OCI-LY3 (cell line): ENCODE measurements around the gene SNX33.
A peak's percentile ranks its signal among the peaks of the same experiment; 100 is the strongest.
"Not testable (repeated sequence)": the region's sequence is repeated elsewhere in the genome, so short reads cannot be mapped to it uniquely, and the experiment has no call there.

Source experiments
- H2AFZ ChIP-seq: fragments of 200-600, 300-600 bp; shearing (Covaris generic); 2 replicates; pipeline ENCODE4 v1.6.0; 2014; ENCODE audit warnings: antibody characterized with exemption, low read depth, low read length
- H3K27ac ChIP-seq: fragments of 200-600, 300-600 bp; sonication (generic); 2 replicates; pipeline ENCODE4 v1.5.1; 2014; ENCODE audit warnings: mild to moderate bottlenecking, low read length, moderate library complexity, mixed read lengths
- H3K27me3 ChIP-seq: fragments of 200-600, 300-600 bp; sonication (generic); 2 replicates; pipeline ENCODE4 v1.6.1; 2014; ENCODE audit warnings: low read depth, low read length, mixed read lengths
- H3K36me3 ChIP-seq: fragments of 200-600, 300-600 bp; sonication (generic); replicated peaks from 2 replicates; pipeline ENCODE3; 2014; ENCODE audit warnings: low read depth, low read length, mixed read lengths
- H3K4me1 ChIP-seq: fragments of 300-600, 200-600 bp; sonication (generic); 2 replicates; pipeline ENCODE4 v1.6.1; 2014; ENCODE audit warnings: low read length, mixed read lengths
- H3K4me2 ChIP-seq: fragments of 200-600, 300-600 bp; sonication (generic); 2 replicates; pipeline ENCODE4 v1.6.1; 2014; ENCODE audit warnings: low read length, mixed read lengths
- H3K4me3 ChIP-seq: fragments of 300-600, 200-600 bp; sonication (generic); 2 replicates; pipeline ENCODE4 v1.5.1; 2014; ENCODE audit warnings: antibody characterized with exemption, mild to moderate bottlenecking, low read length, moderate library complexity
- H3K79me2 ChIP-seq: fragments of 300-600, 200-600 bp; shearing (Covaris generic); 2 replicates; pipeline ENCODE4 v1.6.1; 2014; ENCODE audit warnings: mild to moderate bottlenecking, low read length, mixed read lengths
- H3K9ac ChIP-seq: fragments of 300-600, 200-600 bp; shearing (Covaris generic); 2 replicates; pipeline ENCODE4 v1.6.0; 2014; ENCODE audit warnings: mild to moderate bottlenecking, low read length, moderate library complexity
- H3K9me3 ChIP-seq: fragments of 200-600, 300-600 bp; shearing (Covaris generic); 2 replicates; pipeline ENCODE4 v1.6.1; 2014; ENCODE audit warnings: low read length, mixed read lengths; ENCODE audit not compliant: insufficient read depth
- H4K20me1 ChIP-seq: fragments of 200-600, 300-600 bp; sonication (generic); 2 replicates; pipeline ENCODE4 v1.6.1; 2016; ENCODE audit warnings: low read length, mixed read lengths; ENCODE audit not compliant: insufficient read depth
- EZH2phosphoT487 ChIP-seq: fragments of 200-600 bp; shearing (Covaris generic); IDR thresholded peaks from 2 replicates; pipeline ENCODE4 v1.6.1; 2018; ENCODE audit warnings: antibody characterized with exemption, mixed run types, low read depth
- TF ChIP-seq, protein P1 (sequence below): fragments of 200-600, 300-600 bp; sonication (generic); IDR thresholded peaks from 2 replicates; pipeline ENCODE4 v1.5.1; 2014; ENCODE audit warnings: antibody characterized with exemption, low read length, low read depth

The SNX33 gene

GRCh38 chr15:75686212-75686642, 38.5 kb downstream of the SNX33 start:
- not testable (repeated sequence) for H3K79me2 ChIP-seq, H3K36me3 ChIP-seq, H3K9ac ChIP-seq, H3K9me3 ChIP-seq, H3K4me2 ChIP-seq, H3K27me3 ChIP-seq, H3K4me1 ChIP-seq, H3K4me3 ChIP-seq, H2AFZ ChIP-seq, H4K20me1 ChIP-seq
- peak overlapping the region; percentile 63 for H3K27ac ChIP-seq
- TF ChIP-seq, protein P1, sequence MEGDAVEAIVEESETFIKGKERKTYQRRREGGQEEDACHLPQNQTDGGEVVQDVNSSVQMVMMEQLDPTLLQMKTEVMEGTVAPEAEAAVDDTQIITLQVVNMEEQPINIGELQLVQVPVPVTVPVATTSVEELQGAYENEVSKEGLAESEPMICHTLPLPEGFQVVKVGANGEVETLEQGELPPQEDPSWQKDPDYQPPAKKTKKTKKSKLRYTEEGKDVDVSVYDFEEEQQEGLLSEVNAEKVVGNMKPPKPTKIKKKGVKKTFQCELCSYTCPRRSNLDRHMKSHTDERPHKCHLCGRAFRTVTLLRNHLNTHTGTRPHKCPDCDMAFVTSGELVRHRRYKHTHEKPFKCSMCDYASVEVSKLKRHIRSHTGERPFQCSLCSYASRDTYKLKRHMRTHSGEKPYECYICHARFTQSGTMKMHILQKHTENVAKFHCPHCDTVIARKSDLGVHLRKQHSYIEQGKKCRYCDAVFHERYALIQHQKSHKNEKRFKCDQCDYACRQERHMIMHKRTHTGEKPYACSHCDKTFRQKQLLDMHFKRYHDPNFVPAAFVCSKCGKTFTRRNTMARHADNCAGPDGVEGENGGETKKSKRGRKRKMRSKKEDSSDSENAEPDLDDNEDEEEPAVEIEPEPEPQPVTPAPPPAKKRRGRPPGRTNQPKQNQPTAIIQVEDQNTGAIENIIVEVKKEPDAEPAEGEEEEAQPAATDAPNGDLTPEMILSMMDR: peak; percentile 51

GRCh38 chr15:75687486-75688277, 40.0 kb downstream of the SNX33 start:
- no peak overlapping the region for H3K4me2 ChIP-seq
- TF ChIP-seq, protein P1: no peak
- TF ChIP-seq EZH2phosphoT487: no peak
- H2AFZ ChIP-seq: no peak overlapping the region
- H3K4me3 ChIP-seq: no peak overlapping the region
- H3K4me1 ChIP-seq: peaks cover 8% of the 10 kb centered on the region
- H3K79me2 ChIP-seq: no peaks in the 10 kb centered on the region
- no peak overlapping the region for H3K27ac ChIP-seq
- H3K9ac ChIP-seq: no peak overlapping the region
- H3K36me3 ChIP-seq: no peaks in the 10 kb centered on the region
- H4K20me1 ChIP-seq: no peaks in the 10 kb centered on the region
- H3K9me3 ChIP-seq: no peaks in the 10 kb centered on the region
- H3K27me3 ChIP-seq: no peaks in the 10 kb centered on the region

GRCh38 chr15:75688278-75688557, 40.5 kb downstream of the SNX33 start:
- Histone ChIP-seq H3K9me3 (no peaks in the 10 kb centered on the region), H3K4me1 (peaks cover 8% of the 10 kb centered on the region), H3K27ac (no peak overlapping the region), H3K9ac (no peak overlapping the region), H3K4me3 (no peak overlapping the region), H2AFZ (no peak overlapping the region), H3K36me3 (no peaks in the 10 kb centered on the region), H3K4me2 (no peak overlapping the region), H3K27me3 (no peaks in the 10 kb centered on the region), H4K20me1 (no peaks in the 10 kb centered on the region), H3K79me2 (no peaks in the 10 kb centered on the region)
- TF ChIP-seq EZH2phosphoT487: no peak
- TF ChIP-seq, protein P1: no peak

GRCh38 chr15:75688831-75689230, 41.1 kb downstream of the SNX33 start:
- no peaks in the 10 kb centered on the region for H3K36me3 ChIP-seq
- no peaks in the 10 kb centered on the region for H4K20me1 ChIP-seq
- no peak overlapping the region for H2AFZ ChIP-seq
- H3K4me3 ChIP-seq: no peak overlapping the region
- H3K4me1 ChIP-seq: peaks cover 5% of the 10 kb centered on the region
- H3K79me2 ChIP-seq: no peaks in the 10 kb centered on the region
- no peak overlapping the region for H3K27ac ChIP-seq
- TF ChIP-seq, protein P1: no peak
- no peak for TF ChIP-seq EZH2phosphoT487
- H3K4me2 ChIP-seq: no peak overlapping the region
- no peak overlapping the region for H3K9ac ChIP-seq
- no peaks in the 10 kb centered on the region for H3K27me3 ChIP-seq
- no peaks in the 10 kb centered on the region for H3K9me3 ChIP-seq

GRCh38 chr15:75689429-75689828, 41.7 kb downstream of the SNX33 start:
- H3K9me3 ChIP-seq, H3K4me1 ChIP-seq, H3K79me2 ChIP-seq, H4K20me1 ChIP-seq, H3K9ac ChIP-seq, H3K27me3 ChIP-seq, H2AFZ ChIP-seq, H3K27ac ChIP-seq, H3K36me3 ChIP-seq, H3K4me3 ChIP-seq, H3K4me2 ChIP-seq: not testable (repeated sequence)

GRCh38 chr15:75692311-75692710, 44.6 kb downstream of the SNX33 start:
- H3K4me3 ChIP-seq, H3K79me2 ChIP-seq, H3K36me3 ChIP-seq, H3K9ac ChIP-seq, H3K27ac ChIP-seq, H4K20me1 ChIP-seq, H3K9me3 ChIP-seq, H3K4me2 ChIP-seq, H2AFZ ChIP-seq, H3K27me3 ChIP-seq: not testable (repeated sequence)
- peaks cover 19% of the 10 kb centered on the region for H3K4me1 ChIP-seq
